Immature natural killer cell (primary cell): ENCODE measurements around the gene MAST4. TPM values are rescaled to one million over a fixed set of nuclear protein-coding genes. Genes with fewer than 3 reads are reported as not detected.

Experiments
- DNase-seq, 3 donors: peaks; one replicate each; pipeline ENCODE4 v3.0.0; 2022; ENCODE audit warnings: mixed read lengths in 1 of 3
- H3K27ac Mint-ChIP-seq, 6 donors: one replicate each; pipeline ENCODE4 v1.8.0; 2020; ENCODE audit warnings: mixed read lengths in 6 of 6, mild to moderate bottlenecking in 5 of 6, inconsistent platforms in 4 of 6, moderate library complexity in 3 of 6
- H3K27me3 Mint-ChIP-seq, 3 donors: one replicate each; pipeline ENCODE4 v1.8.0; 2020 to 2021; ENCODE audit warnings: low read depth in 3 of 3, mild to moderate bottlenecking in 3 of 3, mixed read lengths in 3 of 3, moderate library complexity in 3 of 3, inconsistent platforms in 1 of 3
- H3K36me3 Mint-ChIP-seq, 3 donors: one replicate each; pipeline ENCODE4 v1.8.0; 2020; ENCODE audit warnings: mixed read lengths in 3 of 3, inconsistent platforms in 2 of 3, mild to moderate bottlenecking in 2 of 3
- H3K4me1 Mint-ChIP-seq, 2 donors: one replicate each; pipeline ENCODE4 v1.8.0; 2020; ENCODE audit warnings: inconsistent platforms in 2 of 2, mild to moderate bottlenecking in 2 of 2, mixed read lengths in 2 of 2, moderate library complexity in 1 of 2
- H3K4me3 Mint-ChIP-seq, 5 donors: one replicate each; pipeline ENCODE4 v1.8.0; 2020; ENCODE audit warnings: mild to moderate bottlenecking in 5 of 5, mixed read lengths in 5 of 5, inconsistent platforms in 3 of 5, moderate library complexity in 3 of 5
- H3K9me3 Mint-ChIP-seq, 6 donors: one replicate each; pipeline ENCODE4 v1.8.0; 2020; ENCODE audit warnings: mild to moderate bottlenecking in 6 of 6, mixed read lengths in 6 of 6, inconsistent platforms in 4 of 6, moderate library complexity in 3 of 6
- polyA plus RNA-seq, 3 donors: library from polyadenylated mRNA; unstranded; fragments of 300-500 nt; fragmentation: Illumina TruSeq; gene quantifications; one replicate each; pipeline ENCODE4 v1.2.3, GENCODE V29; 2021

The MAST4 gene
- polyA plus RNA-seq, 3 donors from 2014 or later = 0.51 to 2.8 (median 1.1) TPM

DNA sequence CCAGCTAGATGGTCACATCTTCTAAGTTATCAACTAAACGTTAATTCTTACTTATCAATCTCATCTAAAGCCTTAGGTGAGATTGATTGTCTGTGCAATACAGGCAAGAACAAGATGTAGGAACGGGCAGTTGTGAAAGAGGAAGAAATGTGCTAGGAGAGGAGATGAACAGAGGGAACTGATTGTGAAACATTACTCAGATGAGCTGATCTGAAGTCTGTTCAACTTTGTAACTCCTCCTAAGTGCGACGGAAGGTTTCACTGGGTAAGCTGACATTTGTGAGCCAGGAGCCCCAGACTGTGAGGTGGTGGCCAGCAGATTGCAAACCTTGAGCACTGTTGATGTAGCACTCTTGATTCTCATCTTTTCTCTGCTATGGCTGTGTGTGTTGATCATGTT is 396.4 kb downstream of the MAST4 start:
- H3K27me3 Mint-ChIP-seq = peaks cover 0 to 7% (median 0%) of the 10 kb centered on the region in 3 donors
- H3K4me1 Mint-ChIP-seq = no peaks in the 10 kb centered on the region
- H3K27ac Mint-ChIP-seq = no peak overlapping the region
- H3K4me3 Mint-ChIP-seq = no peak overlapping the region
- no peak for DNase-seq
- no peaks in the 10 kb centered on the region for H3K36me3 Mint-ChIP-seq
- H3K9me3 Mint-ChIP-seq = no peaks in the 10 kb centered on the region

- Mint-ChIP-seq H3K9me3 (no peaks in the 10 kb centered on the region), H3K36me3 (no peaks in the 10 kb centered on the region), H3K4me1 (no peaks in the 10 kb centered on the region), H3K27ac (no peak overlapping the region), H3K4me3 (no peak overlapping the region), H3K27me3 (peaks cover 0 to 7% (median 0%) of the 10 kb centered on the region in 3 donors)
- no peak for DNase-seq
Observed at GRCh38 chr5:66993448-66993847, 397.3 kb downstream of the MAST4 start.

DNA sequence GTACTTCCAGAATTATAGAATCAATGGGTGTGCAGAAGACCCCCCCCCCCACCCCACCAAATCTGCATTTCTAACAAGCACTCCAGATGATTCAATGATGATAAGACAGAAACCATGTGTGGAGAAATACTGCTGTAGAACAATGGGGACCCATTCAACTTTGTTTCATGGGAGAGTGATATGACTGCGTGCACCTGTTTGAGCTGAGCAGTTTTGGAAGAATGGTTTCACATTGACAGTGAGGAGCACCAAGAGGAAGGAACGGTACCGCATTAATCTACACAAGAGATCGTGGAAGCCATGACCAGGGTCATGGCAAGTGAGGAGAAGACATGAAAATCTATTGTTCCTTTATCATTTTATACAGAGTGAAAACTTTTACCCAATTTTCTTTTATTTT is 397.7 kb downstream of the MAST4 start:
- Mint-ChIP-seq H3K4me3 (no peak overlapping the region), H3K27me3 (peaks cover 0 to 7% (median 0%) of the 10 kb centered on the region in 3 donors), H3K9me3 (no peaks in the 10 kb centered on the region), H3K36me3 (no peaks in the 10 kb centered on the region), H3K27ac (peak overlapping the region in 1 of 6 donors; percentile 37), H3K4me1 (no peaks in the 10 kb centered on the region)
- DNase-seq = no peak

DNA sequence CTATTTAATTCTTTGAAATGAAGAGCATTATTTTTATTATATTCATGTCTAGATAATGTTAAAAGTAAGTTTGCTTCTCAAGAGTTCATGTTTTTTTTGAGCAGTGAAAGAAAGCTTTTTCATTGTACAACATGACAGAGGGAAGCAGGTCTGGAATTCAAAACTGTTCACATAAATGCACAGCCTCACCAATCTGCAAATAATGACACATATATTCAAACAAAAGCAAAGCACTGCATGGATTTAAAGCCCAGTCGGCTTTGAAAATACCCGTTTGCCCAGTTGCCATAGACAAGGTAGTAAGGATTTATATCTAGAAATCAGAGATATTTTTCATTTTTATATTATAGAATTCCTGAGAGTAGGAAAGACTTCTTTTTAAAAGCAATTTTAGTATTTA is 398.6 kb downstream of the MAST4 start:
- DNase-seq = no peak
- Mint-ChIP-seq H3K27me3 (peaks cover 0 to 4% (median 0%) of the 10 kb centered on the region in 3 donors), H3K4me3 (no peak overlapping the region), H3K9me3 (no peaks in the 10 kb centered on the region), H3K36me3 (no peaks in the 10 kb centered on the region), H3K4me1 (no peaks in the 10 kb centered on the region), H3K27ac (no peak overlapping the region)

DNA sequence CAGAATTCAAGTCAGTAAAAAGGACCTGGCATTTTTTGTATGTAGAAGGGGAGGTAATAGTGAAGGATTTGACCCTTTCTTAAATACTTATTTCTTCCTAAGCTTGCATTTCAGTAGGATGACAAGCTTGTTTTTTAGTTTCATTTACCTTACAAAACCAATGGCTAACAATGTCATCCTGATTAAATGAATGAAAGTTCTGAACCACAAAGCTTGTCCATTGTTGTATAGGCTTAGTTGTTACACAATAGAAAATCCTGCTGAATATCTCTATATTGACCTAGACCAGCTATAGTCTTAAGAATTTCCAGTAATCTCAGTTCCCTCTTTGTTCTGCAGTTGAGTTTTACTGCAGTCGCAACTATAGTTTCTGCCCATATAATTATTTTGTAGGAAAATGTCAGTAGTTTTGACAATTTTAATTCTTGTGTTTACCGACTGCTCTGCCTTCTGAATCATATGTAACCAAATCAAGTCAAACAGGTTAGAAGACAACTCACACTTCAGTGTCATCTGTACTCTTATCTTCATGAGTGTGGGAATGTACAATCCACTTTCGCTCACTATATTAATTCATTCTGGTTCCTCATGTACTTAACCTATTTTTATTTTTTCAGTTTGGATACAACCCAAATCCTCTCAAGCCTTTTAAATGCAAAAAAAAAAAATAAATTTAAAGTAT is 404.7 kb downstream of the MAST4 start:
- no peak for DNase-seq
- peaks cover 0 to 4% (median 2%) of the 10 kb centered on the region in 3 donors for H3K27me3 Mint-ChIP-seq
- no peaks in the 10 kb centered on the region for H3K9me3 Mint-ChIP-seq
- no peak overlapping the region for H3K4me3 Mint-ChIP-seq
- no peak overlapping the region for H3K27ac Mint-ChIP-seq
- peaks cover 16 to 27% of the 10 kb centered on the region in 2 donors for H3K4me1 Mint-ChIP-seq
- no peaks in the 10 kb centered on the region for H3K36me3 Mint-ChIP-seq

GRCh38 chr5:67002832-67003684 is 406.9 kb downstream of the MAST4 start:
- H3K27ac Mint-ChIP-seq = peak overlapping the region in 5 of 6 donors; percentile 9 to 87 (median 56)
- H3K36me3 Mint-ChIP-seq = no peaks in the 10 kb centered on the region
- no peaks in the 10 kb centered on the region for H3K9me3 Mint-ChIP-seq
- peaks cover 0 to 4% (median 4%) of the 10 kb centered on the region in 3 donors for H3K27me3 Mint-ChIP-seq
- DNase-seq = no peak
- H3K4me3 Mint-ChIP-seq = peak overlapping the region; percentile 78 to 95 (median 83)
- H3K4me1 Mint-ChIP-seq = peaks cover 20 to 35% of the 10 kb centered on the region in 2 donors

GRCh38 chr5:67003685-67003934 is 407.4 kb downstream of the MAST4 start:
- Mint-ChIP-seq H3K4me3 (peak overlapping the region; percentile 78 to 95 (median 83)), H3K27me3 (peaks cover 0 to 4% (median 4%) of the 10 kb centered on the region in 3 donors), H3K27ac (peak overlapping the region; percentile 51 to 87 (median 74)), H3K36me3 (no peaks in the 10 kb centered on the region), H3K9me3 (no peaks in the 10 kb centered on the region), H3K4me1 (peaks cover 20 to 35% of the 10 kb centered on the region in 2 donors)
- no peak for DNase-seq

DNA sequence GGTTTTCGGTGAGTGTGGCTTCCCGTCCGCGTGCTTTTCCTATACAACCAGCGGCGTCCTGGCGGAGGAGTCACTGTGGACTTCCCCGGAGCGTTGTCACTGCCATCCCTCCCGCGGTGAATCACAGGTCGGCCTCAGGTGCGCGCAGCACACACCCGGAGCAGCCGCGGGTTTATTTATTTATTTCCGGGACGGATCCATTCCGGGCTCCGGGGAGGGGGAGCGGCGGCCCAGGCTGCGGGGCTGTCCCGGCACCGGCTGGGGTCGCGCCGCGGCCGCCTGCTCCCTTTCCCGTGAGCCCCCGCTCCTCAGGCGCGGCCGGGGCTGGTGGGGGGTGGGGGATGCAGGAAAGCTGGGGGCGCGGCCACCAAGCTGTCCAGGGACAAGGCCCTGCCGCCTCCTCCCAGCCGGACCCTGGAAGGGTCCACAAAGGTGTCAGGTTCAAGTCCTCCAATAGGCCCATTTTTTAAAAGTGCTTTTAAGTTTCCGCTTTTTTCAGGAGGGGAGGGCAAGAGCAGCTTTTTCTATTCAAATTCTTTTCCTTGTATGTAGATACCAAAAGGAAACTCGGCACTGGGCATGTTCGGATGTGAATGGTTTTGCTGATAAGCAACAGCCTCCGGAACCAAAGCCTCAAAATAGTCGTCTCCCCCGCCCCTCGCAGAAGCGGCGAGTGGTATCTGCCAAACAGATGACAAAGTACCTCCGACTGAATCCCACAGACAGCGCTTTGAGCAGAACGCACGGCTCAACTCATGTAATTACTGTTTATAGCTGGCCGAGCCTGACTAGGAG is 407.9 kb downstream of the MAST4 start:
- H3K27me3 Mint-ChIP-seq = peaks cover 0 to 4% (median 4%) of the 10 kb centered on the region in 3 donors
- H3K9me3 Mint-ChIP-seq = no peaks in the 10 kb centered on the region
- H3K27ac Mint-ChIP-seq = peak overlapping the region; percentile 87 to 96 (median 90)
- peak; percentile 77 to 82 (median 78) for DNase-seq
- peak overlapping the region; percentile 94 to 99 (median 95) for H3K4me3 Mint-ChIP-seq
- no peaks in the 10 kb centered on the region for H3K36me3 Mint-ChIP-seq
- H3K4me1 Mint-ChIP-seq = peaks cover 20 to 35% of the 10 kb centered on the region in 2 donors

DNA sequence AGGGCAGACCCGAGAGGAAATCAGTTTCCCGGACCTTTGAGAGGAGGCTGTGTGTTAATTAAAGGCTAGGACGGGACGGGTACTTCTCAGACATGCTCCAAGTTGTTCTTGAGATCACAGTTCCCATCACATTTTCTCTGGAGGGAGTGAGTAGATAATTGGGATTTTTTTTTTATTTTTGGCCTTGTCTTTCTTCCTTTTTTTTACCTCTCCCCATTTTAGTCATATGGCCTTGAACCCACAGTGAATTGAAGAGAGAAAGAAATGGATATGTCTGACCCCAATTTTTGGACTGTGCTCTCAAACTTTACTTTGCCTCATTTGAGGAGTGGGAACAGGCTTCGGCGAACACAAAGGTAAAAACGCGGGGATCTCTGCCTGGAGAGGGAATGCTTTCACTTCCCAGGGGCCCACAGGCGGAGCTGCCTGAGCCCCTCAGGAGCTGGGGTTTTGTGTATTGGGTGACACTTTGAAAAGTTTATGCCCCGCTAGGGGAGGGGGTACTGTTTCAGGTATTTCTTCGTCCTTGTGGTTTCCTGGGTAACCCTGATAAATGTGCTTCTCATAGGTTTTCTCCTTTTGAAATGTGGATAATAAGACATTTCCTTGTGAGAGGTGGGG is 408.6 kb downstream of the MAST4 start:
- Mint-ChIP-seq H3K27me3 (peaks cover 0 to 4% (median 4%) of the 10 kb centered on the region in 3 donors), H3K4me1 (peaks cover 20 to 35% of the 10 kb centered on the region in 2 donors), H3K36me3 (no peaks in the 10 kb centered on the region), H3K27ac (peak overlapping the region; percentile 87 to 96 (median 90)), H3K9me3 (no peaks in the 10 kb centered on the region), H3K4me3 (peak overlapping the region; percentile 94 to 99 (median 95))
- DNase-seq = no peak

DNA sequence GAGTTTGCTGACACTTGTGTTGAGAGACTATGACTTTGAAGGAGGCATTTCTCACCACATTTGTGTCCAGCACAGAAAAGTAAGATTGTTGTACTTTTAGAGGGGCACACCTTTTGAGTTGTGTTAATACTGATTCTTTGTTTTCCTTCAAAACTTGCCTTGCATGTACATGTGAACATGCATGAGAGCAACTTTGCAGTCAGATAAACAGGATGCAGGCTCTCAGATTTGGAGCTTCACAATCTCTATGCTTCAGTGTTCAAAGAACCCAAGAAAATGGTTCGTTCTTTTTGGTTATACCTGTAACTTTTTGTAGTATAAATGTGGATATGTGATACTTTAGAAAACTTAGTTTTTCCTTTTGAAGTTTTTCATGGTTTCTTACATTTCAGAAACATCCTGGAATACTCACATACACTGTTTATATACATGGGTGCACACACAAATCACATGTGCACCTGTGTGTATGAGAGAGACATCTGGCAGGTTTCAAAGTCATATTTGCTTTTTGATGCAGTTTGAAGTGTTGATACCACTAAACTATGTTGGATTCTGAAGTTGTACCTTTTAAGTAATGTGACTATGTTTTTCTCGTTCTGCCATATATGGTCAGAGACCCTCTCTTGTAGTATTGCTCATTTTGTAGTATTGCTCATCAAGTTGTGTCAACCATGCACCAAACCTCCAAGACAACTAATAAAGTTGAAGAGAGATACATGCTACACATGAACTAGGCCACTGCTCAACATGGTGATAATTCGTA is 409.7 kb downstream of the MAST4 start:
- no peaks in the 10 kb centered on the region for H3K9me3 Mint-ChIP-seq
- no peak for DNase-seq
- H3K36me3 Mint-ChIP-seq = no peaks in the 10 kb centered on the region
- peaks cover 20 to 35% of the 10 kb centered on the region in 2 donors for H3K4me1 Mint-ChIP-seq
- H3K27ac Mint-ChIP-seq = peak overlapping the region in 3 of 6 donors; percentile 87 to 96 (median 94)
- peaks cover 0 to 4% (median 4%) of the 10 kb centered on the region in 3 donors for H3K27me3 Mint-ChIP-seq
- H3K4me3 Mint-ChIP-seq = peak overlapping the region; percentile 94 to 99 (median 95)

DNA sequence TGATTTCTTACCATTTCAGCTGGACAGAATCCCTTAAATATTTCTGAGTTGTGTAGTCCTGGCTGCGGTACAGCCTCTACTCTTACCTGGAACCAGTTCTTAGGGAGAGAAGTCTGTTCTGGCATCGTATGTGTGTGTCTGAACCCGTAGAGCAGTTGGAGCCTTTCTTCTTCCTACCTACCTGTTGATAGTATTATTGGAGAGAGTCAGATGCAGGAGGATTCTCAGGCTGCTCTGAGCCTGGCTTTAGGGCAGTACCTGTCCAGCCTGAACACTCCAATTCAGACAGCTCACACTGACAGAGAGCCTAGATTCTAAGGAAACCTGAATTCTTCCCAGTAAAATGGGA is 410.3 kb downstream of the MAST4 start:
- Mint-ChIP-seq H3K36me3 (no peaks in the 10 kb centered on the region), H3K27me3 (peaks cover 0 to 7% (median 4%) of the 10 kb centered on the region in 3 donors), H3K4me3 (peak overlapping the region in 1 of 5 donors; percentile 9), H3K27ac (no peak overlapping the region), H3K4me1 (peaks cover 20 to 35% of the 10 kb centered on the region in 2 donors), H3K9me3 (peaks cover 0 to 1% (median 0%) of the 10 kb centered on the region in 6 donors)
- no peak for DNase-seq

DNA sequence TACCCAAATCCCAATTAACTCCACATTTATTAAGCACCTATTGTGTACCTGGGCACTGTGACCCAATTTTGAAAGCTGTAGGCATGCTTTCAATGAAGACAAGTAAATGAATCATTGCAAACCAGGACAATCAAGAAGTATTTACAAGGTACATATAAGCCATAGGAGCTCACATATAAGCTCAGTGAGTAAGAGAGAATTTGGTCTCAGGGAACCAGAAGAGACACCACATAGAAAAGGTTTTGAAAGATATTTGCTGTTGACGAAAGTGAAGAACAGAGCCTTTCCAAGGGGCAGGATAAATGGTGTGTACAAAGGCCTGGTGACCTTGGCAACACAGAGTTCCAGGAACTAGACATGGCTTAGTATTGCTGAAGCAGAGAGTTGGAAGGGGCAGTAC is 412.8 kb downstream of the MAST4 start:
- H3K9me3 Mint-ChIP-seq = peaks cover 0 to 1% (median 0%) of the 10 kb centered on the region in 6 donors
- no peak for DNase-seq
- peaks cover 0 to 5% (median 4%) of the 10 kb centered on the region in 3 donors for H3K27me3 Mint-ChIP-seq
- no peak overlapping the region for H3K27ac Mint-ChIP-seq
- no peaks in the 10 kb centered on the region for H3K36me3 Mint-ChIP-seq
- H3K4me3 Mint-ChIP-seq = no peak overlapping the region
- H3K4me1 Mint-ChIP-seq = peaks cover 20 to 25% of the 10 kb centered on the region in 2 donors
